Measurements from ENCODE around the gene HERC3.

The HERC3 gene

DNA sequence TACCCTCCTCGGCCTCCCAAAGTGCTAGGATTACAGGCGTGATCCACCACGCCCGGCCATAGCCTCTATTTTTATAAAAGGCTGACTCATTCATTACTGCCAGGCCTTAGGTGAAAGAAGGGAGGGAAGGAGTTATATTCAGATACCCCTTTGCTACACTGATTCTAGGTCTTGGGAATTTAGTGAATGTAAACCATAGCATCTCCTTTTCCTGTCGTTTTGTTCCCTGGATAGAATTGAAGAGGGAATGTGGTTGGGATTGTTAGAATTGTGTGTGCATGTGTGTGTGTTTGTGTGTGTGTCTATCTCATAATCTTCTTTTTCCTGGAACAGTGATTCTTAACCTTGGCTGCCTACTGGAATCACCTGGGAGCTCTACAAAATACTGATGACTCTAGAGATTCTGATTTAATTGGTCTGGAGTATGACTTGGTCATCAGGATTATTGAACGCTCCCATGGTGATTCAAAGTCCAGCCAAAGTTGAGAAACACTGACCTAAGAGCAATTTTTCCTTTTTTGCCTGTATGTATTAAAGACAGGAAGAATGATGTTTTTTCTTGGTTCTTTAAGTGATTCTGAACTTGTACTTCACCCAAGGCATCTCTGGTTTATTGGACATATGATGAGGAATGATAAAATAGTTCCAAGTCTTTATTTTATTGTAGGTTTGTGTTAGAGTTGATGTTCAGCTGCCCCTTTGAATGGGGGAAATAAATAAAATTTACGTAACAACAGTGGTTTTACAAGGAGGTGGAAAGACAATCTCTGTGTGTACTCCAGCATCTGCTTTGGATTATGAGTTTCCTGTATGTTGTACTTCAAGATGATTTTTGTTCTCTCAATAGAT is 68.4 kb downstream of the HERC3 start:
- DNase-seq, result no peak

DNA sequence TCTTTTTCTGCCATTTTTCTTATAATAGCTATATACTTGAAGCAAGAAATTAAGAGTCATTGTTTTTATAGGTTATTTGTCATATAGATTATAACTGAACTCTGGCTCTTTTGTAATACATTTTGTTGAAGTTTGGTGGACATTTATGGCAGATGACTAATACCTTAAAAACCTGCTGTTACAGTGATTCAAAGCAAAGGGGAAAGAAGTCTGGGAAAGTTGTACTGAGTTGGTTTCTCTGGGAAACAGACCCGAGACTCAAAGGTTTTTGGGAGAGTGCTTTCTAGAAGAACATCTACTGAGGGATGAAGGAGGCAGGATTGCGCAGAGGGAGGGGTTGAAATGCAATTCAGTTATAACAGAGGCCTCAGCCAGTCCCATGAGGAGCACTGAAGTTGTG is 69.5 kb downstream of the HERC3 start:
- DNase-seq, result no peak

DNA sequence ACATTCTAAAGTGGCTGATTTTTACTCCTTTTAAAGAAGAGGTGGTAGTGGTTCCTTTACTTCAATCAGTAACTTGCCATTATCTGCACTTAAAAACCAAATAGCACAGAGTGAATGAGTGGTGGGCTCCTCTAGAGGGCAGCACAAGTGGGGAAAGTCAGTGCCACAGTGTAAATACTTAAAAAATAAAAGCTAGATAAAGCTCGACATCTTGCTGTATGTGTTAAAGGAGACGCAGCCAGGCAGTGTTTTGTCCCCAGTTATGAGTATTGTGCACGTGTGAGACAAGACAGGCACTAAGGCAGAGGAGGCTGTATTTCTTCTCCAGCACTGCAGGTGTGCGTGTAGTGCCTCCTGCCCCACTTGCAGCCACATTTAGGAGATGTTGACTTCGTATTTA is 80.7 kb downstream of the HERC3 start:
- DNase-seq, result peak in 1 of 2 experiments; percentile 4

DNA sequence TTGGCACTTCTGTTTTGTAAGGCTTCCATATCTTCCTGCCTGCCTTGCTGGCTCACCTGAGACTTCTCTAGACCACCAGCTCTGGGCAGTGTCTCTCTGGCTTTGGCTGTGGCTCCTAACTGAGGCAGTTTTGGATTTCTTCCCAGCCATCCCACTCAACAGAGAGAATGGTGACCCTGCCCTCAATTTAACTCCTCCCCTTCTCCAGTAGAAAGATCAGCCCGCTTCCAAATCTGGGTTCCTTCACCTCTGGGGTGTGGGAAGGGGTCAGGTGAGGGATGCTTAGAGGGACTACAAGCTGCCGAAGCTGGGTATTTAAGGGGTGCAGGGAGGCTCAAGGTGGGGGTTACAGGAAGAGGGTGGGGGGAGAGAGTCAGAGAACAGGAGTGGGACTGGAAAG is 81.6 kb downstream of the HERC3 start:
- DNase-seq, result no peak

DNA sequence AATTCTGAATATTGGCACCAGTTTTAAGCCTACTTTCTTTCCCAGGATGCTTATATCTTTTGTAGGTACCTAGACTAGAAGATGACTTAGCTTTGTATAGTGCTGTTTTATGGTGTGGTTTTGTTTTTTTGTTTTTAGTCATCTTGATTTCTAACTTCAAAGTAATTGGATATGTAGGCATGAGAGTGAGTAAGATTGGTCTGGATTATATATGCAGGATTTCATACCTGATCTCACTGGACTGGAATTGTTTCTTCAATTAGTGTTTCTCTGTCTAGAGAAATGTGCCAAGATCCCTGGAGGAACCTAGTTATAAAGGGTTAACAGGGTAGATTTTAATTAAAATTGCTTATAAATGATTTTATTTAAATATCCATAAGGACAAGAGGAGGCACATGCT is 82.3 kb downstream of the HERC3 start:
- no peak for DNase-seq

DNA sequence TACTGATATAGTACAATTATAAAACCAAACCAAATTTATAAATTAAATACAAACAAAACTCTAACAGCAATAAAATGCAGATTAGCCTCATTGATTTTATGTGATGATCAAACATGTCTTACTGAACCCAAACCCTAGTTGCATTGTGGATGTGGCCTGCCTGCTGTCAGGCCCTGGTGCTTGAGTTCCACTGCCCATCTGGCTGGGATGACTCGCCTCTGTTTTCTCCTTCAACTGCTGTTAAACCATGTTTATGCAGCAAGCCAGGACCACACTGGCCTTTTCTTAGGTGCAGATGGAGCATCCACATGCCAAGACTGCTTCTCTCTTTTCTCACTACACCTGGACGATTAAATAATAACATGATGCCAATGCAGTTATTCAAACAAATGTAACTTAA is 82.7 kb downstream of the HERC3 start:
- DNase-seq, result no peak

DNA sequence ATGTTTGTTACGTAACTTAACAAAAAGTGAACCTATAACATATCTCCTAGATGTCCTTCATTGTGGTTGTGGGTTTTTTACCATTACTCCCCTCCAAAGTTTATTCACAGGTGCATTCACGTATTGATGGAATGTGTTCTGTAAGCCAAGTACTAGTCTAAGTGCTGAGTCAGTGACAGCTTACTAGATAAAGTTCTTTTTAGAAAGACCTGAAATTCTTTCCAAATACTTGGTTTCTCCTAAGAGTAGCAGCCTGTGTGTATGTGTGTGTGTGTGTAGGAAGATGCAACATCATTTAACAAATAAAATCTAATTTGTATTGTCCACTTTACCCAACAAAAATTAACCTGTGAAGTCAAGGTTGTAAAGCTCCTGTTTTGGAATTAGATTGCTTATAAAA is 83.3 kb downstream of the HERC3 start:
- no peak for DNase-seq

DNA sequence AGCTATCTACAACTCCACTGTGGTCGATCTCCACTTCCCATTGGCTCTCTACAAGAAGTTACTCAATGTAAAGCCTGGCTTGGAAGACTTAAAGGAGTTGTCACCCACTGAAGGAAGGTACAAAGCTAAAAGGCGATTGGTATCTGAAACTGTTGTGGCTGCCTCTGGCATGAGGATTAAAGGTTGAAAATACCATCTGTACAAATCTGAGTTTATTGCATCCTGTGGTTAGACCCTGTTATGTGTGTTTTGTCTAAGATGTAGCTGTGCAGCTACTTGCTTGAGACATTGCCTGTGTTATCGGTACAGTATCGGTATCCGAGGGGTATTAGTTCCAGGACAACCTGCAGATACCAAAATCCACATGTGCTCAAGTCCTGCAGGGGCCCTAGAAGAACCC is 88.9 kb downstream of the HERC3 start:
- DNase-seq, result no peak

DNA sequence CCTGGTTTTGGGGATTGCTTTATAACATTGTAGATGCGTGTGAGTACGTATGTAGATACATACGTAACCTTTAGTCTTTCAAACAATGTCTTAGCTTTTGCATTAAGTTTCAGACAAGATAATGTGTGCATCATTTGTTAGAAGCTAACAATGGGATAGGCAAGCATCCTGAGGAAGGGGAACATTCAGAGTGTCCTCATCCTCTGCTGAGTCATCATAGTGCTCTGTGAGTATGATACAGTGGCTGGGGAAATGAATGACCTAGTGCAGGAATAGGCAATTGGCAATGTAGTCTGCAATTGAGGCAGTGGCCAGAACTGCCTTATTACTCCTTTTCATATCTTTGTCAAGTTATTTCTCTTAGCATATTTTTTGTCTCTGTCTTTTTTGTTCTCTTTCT is 98.1 kb downstream of the HERC3 start:
- no peak for DNase-seq

DNA sequence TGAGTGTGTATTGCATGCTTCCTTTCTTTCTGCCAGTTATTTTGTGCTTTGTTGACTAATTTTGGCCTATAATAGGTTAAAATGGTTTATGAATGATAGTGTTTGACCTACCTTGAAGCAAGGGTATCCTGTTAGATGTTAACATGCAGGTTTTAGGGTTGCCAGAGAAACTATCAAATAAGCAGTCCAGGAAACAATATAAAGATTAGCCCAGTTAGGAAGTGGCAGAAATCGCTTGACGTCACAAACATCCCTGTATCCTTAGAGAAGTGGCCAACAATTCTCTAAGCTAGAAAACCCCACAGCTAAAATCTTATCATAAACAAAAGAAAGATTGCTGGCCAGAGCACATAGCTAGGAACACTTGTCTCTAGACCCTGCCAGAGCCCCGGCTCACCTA is 101.5 kb downstream of the HERC3 start:
- DNase-seq, result no peak

DNA sequence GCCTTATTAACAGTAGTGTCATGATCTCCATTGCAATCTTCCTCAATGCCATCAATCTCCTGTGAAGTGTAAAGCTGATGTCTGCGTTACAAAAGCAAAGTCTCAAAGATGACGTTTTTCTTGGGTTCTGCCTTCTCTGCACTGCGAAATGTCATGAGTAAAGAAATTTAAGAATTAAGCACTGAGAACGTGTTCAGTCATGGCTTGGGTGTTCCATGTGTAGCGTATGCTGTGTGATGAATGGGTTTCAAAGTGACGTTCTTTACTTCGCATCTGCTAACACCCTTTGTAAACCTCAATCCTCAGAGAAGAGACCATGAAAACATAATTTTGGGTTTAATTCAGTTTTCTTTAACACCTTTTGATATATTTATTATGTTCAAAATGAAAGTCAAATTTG is 104.3 kb downstream of the HERC3 start:
- no peak for DNase-seq

DNA sequence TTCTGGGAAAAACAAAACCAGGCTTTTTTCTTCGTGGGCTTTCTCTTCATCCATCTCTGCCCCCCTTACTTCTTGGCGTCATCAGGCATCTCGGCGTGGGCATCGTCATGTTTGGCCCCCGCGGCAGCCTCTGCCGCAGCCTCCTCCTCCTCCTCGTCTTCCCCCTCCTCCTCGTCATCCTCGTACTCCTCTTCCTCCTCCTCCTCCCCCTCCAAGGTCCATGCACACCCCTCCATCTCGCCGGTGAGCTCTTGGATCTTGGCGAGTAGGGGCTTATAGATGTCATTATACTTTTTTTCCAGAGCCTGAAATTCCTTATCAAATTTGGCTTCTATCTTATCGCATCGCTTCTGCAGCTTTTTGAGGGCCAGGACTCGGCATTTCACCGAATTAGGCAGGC is 104.9 kb downstream of the HERC3 start:
- no peak for DNase-seq

DNA sequence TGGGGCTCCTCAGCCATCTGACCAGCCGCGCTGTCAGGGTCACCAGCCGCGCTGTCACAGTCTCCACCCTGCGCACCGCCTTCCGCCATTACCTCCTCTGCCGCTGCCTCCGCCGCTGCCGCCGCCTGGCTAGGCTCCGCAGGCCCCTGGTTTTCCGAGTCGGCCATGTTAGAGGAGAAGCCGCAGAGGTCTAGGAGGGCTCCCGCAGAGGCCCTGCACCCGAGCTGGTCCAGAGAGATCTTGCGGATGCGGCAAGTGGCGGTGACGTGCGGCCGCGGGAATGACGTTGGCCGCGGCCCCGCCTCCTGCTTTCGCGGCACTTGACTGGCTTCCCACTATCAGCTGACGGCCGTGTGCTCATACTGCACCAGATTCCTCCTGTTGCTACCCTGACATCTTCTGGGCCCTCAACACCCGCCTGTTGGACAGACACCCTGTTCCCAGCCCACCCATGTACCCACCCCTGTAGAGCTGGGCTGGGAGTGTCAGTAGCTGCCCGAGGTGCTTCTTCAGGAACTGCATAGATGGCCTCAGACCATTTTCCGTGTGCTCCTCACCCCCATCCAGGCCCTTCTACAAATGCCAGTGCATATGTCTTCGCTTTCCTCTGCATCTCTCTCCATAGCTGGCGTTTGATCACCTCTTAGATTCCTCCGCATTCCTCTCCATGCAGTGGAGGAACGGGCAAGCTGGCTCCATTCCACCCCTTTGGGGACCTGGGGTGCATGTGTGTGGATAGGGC is 105.5 kb downstream of the HERC3 start, which contains the start of gene NAP1L5:
TSS of gene NAP1L5 (minus strand) at position 242 of the 742 bp plus-strand sequence. CDS start at position 167, 75 bp downstream.
- peak; percentile 20 to 51 for DNase-seq

DNA sequence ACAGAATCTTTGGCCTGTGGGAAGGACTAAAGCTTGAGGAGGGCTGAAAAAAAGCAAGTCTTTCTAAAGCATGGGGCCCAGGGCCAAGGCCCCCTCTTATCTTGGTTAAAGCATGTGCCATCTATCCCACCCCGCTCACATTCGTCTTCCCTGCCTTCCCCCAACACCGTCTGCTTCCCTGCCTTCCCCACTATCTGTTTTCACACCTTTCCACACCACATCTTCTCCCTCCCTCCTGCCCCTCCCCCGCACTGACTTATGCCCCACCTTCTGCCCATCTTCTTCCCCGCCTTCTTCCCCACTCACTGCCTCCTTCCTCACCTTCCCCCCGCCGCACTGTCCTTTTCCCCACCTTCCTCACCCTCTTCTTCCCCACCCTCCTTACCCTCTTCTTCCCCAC is 106.2 kb downstream of the HERC3 start:
- DNase-seq, result no peak

DNA sequence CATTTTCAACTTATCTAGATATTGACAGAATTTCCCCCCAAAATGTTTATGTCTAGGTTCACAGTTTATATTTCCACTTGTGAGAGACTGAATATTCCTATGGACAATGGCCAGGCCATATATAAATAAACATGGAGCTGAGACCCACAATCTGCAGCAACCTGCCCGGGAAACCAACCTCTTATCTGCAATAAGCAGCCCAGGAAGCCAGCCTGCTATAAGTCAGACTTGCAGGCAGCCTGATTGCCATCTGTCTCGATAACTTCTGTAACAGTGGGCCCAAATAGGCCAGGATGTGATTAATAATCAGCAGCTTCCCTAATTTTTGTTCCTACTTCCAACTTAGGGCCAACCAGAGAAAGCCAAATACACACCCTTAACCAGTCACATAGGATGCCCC is 110.5 kb downstream of the HERC3 start:
- no peak for DNase-seq

DNA sequence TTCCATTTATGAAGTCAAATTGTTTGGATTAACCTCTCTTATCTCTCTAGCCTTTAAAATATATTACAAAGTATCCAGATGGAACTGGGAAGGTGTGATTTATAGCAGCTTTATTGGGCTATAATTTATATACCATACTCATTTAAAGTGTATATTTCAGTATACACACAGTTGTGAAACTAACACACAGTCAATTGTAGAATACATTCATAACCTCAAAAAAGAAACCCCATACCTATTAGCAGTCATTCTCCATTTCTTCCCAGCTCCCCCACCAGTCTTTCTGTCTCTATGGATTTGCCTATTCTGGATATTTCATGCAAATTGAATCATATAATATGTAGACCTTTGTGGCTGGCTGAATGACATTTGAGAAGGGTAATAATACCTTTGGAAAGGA is 112.9 kb downstream of the HERC3 start:
- no peak for DNase-seq

DNA sequence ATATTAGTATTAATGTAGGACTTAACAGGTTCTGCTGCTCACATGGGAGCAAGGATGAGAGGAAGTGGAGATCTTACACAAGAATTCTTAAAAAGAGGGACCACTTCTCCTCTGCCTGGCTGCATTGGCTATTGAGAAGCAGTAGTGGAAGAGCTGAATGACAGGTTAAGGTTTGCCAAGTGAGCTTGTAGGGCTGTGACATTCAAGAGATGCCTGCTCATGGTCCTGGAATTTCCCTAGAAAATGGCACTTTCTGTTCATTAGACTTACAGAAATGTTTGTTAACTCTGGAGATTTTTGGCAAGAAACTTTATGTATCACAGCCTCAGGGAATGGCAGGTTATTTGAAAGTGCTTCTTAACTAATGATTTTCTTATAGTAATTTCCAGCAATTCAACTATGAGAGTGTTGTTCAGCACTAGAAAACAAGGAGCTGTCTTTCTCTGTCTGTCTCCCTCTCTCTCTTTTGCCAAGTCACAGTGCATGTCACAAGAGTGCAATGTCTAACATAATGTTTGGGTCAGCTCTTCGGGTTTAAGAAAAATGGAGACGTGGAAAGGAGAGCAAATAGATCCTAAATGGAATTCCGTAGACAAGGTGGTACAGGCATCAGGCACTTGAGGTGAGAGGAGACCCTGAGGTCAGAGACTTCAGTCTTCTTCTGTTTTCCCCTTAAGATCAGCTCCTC is 113.7 kb downstream of the HERC3 start:
- no peak for DNase-seq

DNA sequence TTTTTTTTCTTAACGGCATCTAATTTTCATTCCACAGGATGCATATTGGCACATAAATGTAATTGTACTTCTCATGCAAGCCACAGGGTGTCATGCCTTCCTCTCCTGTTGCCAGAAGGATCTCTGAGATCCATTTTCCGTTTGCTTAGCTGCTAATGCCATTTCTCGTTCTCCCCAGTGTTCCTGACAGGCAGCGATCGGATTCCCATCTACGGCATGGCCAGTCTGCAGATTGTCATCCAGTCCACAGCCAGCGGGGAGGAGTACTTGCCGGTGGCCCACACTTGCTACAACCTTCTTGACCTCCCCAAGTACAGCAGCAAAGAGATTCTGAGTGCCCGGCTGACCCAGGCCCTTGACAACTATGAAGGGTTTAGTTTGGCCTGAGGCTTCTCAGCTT is 114.3 kb downstream of the HERC3 start:
- no peak for DNase-seq

DNA sequence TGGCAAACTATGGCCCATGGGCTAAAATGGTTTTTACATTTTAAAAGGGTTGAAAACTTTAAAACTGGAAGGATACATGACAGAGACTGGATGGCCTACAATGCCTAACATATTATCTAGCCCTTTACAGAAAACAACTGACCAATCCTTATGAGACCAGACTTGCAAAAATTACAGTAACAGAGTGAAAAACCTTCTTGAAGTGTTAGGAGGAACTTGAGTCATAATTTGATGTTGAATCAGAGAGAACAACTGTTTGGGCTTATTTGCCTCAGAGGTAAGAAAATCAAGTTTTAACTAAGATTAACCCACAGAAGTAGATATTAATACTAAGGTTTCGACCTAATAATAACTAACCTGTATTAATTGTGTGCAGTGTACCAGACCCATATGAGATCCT is 117.7 kb downstream of the HERC3 start:
- DNase-seq, result no peak

DNA sequence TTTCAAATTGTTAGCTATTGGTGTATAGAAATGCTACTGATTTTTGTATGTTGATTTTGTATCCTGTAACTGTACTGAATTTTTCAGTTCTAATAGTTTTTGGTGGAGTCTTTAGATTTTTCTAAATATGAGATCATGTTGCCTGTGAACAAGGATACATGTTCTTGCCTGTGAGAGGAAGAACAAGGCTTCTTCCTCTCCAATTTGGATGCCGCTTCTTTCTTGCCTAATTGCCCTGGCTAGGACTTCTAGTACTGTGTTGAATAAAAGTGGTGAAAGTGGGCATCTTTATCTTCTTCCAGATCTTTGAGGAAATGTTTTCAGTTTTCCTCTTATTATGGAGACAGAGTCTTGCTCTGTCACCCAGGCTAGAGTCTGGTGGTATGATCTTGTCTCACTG is 121.5 kb downstream of the HERC3 start:
- no peak for DNase-seq

DNA sequence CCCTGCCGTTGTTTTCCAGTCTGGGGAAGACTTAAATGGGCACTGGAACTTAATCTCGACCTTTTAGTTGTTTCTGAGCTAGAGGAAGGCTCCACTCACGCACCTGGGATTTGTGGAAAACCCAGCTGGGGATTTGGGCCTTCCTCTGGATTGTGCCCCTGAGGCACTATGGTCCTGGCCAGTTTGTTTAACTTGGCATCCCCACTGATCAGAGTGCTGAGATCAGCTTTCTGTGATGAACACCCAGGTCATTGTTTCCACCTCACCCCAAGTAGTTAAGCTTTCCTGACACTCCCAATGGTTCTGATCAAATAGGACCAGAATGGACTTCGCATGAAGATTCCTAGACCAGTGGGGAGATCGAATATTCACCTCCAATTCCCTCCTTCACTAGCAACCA is 125.8 kb downstream of the HERC3 start:
- DNase-seq, result no peak

DNA sequence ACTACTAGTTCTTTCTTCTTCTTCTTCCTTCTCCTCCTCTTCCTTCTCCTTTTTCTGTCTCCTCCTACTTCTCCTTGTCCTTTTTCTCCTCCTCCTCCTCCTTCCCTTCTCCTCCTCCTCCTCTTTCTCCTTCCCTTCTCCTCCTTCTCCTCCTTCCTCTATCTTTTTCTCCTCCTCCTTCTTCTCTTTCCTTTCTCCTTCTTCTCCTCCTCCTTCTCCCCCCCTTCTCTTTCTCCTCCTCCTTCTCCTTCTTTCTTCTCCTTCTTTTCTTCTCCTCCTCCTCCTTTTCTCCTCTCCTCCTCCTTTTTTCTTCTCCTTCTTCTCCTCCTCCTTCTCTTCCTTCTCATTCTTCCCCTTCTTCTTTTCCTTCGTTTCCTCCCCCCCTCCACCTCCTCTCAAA is 127.1 kb downstream of the HERC3 start:
- DNase-seq, result no peak

All from NCI-H1930 (cell line).